T-helper 2 cell treated with Interferon-gamma antibody and Interleukin-4, amounts not matched to agents 100 ng/mL and 5 ng/mL, for 36 hours (primary cell): ENCODE data around the gene RBM4B. TPM values are rescaled to one million over a fixed set of nuclear protein-coding genes. Genes with fewer than 3 reads are reported as not detected.

Experiments
- intact Hi-C: fragments of 100-400 bp; cut with micrococcal nuclease; formaldehyde crosslinking; loops from one replicate; pipeline ENCODE4 v1.15.1; 2023
- total RNA-seq: library from RNA; stranded (reverse); gene quantifications from 2 replicates; pipeline ENCODE4 v1.2.3, GENCODE V29; 2022

Gene RBM4B
- total RNA-seq, 1 donor from 2014 or later = 20.2 TPM

DNA sequence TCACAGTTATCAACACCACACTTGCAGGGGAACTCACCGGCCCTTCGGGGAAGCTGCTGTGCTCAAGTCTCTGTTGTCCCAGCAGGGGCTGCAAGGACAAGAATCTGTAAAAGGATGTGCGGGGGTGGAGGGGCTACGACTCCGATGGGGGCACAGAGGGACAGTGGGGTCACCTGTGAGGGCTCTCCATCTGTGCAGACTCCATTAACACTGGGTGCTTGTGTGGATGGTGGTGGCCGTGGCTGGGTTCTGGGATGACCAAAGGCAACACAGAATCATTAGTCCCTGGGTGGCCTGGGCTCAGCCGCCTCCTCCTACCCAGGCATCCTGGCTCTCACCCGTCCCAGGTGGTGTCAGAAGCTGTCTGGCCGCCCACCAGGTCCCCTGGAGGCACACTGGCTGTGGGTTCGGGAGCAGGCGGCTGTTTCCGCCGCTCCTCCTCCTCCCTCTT, 10.2 kb upstream of the RBM4B start:
- intact Hi-C loops = no loop called here

DNA sequence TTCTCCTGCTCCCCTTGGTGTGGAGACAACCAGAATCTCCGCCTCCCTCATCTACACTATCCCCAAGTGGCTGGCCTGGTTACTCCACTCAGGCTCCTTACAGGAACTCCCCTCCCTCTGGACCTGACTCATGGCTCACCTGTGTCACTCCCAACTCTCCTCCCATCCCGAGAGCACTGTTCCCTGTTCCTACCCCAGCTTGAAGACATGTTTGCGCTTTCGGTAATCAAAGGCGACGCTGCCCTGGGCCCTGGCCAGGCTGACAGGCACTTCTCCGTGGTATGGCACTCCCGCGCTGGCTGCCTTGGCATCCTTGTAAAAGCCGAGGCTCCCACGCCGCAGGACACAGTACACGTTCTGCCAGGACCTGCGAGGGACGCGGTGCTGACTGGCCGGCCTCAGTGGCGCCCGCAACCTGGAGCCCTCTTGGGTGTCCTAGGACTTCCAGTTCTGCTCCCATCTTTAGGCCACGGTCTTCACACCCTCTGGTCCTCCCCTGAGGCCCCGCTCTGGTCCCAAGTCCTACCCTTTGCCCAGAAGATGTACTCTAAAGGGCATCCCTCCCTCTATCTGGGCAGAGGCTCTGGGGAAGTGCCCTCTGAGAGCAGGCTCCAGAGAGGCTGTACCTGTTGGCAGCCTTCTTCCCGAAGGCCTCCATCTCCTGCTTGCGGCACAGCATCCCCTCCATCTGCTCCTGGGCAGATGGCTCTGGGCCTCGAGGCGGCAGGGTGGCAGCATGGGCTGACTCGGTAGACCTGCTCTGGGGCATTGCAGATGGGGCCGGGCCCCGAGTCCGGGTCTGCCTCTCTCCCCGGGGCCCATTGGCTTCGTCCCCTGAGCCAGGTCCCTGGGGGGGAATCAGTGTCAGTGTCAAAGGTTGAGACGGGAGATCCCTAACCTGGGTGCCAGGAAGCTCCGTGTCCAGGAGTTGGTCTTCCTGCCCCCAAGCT, 9.4 kb upstream of the RBM4B start:
- intact Hi-C loops = no loop called here

DNA sequence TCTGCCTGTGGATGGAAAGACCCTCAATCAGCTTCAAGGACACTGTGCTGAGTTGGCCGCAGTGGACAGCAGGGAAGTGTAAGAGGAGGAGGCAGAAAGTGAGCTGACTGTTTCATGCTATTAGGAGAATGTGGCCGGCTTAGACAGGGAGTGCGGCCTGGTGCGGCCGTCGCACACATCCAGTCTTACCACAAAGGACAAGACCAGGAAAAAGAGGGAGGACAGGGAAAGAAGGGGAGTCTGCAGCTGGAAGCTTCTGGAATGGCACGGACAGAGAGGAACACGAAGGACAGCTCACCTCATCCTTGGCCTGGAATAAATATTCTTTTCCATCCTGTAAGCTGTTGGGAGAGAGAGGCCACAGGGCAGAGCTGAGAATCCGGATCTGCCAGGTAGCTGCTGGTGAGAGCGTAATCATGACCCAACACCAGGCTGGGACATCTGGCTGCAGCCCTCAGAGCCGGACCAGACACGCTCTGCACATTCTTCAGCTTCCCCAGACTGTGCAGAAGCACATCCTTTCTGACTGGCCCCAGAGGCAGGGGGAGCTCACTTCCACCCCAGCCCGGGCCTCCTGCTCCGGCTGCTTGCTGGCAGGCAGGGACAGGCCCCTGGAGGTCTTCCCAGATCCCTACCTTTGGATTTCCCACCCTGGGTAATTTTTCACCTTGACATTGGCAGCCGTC, 8.6 kb upstream of the RBM4B start:
- intact Hi-C loops = no loop called here

DNA sequence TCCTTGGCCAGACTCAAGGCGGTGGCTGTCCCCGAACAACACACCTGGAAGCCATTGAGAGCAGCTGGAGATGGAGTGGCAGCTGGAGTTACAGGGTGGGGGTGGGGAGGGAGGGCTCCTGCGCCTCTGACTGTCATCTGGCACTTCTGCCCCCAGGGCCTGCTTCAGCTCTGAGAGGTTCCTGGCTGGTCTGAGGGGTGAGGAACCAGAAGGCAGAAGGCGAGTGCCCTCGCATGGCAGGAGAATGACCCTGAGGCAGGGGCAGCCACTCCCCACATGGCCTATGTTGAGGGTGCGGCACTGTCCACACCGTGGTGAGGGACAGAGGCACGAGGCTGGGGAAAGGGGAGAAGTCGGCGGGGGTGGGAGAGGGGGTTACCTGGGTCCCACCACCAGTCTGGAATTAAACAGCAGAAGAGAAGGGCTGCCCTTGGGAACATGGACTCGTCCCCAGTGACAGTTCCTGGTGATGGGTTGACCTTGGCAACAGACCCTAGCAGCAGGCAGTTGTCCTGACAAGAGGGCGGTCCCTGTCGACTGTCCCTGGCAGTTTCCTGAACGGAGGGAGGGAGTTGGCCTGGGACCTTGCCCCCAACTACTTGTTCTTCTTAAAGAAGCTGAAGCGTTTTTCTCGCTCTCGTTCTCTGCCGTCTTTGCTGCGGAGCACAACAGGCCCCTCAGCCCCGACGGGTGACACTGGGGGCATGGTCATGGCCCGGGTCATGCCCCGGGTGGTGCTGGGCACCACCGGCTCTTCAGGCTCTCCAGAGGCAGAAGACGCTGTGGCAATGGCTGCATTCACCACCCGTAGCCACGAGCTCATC, 7.8 kb upstream of the RBM4B start:
- intact Hi-C loops = no loop called here

DNA sequence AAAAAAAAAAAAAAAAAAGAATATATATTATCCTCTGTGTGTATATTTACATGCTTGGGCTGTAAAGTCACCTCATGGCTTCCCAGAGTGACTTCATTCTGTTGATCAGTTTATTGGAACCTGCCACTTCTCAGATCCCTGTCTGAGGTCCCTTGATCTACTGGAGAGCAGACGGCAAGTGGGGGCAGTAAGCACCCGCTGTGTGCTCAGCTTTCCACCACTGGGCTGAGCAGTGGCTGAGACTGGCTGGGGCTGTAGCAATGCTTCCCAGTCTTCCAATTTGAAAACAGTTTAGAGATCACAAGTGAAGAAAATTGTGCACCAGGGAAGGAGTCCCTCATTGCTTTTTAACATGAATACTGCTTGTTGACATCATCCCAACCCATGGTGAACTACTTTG, 6.9 kb upstream of the RBM4B start:
- intact Hi-C loops = no loop called here

DNA sequence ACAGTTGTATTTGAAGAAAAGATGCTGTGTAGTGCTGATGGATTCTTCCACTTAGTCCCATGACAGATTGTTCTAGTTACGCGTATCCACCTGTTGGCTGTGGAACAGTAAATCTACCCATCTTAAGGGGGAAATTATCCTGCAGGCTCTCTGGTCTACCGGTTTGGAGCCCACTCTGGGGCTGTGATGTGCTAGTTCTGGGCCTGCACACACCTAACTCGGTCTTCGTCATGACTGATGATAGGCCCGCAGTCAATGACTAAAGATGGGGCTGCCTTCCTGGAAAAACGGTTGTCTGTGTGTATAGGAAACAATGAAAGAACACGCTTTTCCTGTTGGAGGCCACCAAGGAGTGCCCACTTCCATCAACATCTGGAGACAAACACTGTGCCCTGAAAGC, 6.2 kb upstream of the RBM4B start:
- intact Hi-C loops = no loop called here

DNA sequence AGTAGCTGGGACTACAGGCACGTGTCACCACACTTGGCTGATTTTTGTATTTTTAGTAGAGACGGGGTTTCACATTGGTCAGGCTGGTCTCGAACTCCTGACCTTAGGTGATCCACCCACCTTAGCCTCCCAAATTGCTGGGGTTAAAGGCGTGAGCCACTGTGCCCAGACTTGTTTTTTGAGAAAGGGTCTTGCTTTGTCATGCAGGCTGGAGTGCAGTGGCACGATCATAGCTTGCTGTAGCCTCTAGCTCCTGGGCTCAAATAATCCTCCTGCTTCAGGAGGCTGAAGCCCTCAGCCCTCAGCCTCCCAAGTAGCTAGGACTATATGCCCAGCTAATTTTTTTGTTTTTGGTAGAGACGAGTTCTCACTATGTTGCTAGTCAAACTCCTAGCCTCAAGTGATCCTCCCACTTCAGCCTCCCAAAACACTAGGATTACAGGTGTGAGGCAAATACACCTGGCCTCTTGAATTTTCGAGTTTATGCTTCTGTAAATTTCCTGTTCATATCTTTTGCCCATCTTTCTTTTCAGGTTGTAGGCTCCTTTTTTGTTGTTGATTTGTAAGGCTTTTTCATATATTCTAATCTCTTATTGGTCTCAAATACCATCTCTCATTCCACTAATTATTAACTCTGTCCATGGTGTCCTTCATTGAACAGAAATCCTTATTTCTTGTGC, 3.4 kb upstream of the RBM4B start:
- intact Hi-C loops = no loop called here

DNA sequence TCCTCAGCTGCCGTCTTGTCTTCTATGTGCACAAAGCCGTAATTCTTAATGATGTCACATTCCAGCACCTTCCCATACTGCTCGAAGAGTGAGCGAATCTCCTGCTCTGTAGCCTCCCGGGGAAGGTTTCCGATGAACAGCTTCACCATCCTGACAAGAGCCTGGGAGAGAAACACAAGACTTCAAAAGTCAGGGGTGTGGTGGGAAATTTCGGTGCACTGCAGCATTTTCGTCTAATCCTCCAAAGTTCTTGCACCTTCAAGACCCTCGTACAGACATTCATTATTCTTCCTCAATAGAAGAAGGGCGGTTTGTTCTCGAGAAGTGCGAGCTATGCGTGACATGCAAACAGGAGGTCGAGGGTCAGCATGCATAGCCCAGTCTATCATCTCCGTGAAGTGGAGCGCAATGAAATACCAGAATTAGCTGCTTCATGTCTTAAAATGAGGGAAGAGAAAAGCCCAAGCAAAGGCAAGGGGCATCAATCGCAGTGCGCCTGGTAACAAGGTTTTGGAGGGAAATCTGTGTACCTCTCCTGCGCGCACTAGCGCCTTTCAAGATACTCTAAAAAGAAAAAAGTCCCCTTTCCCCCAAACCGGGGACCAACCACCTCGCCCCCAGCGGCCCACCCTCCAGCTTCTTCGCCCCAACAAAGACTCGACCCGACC, 622 bp downstream of the RBM4B start:
- intact Hi-C loops = loop anchor here (1.0 to 5.0 kb wide), 5 partner anchors 39 to 165 kb away; partner anchors contain the start of genes ACTN3, RBM14, RBM4 and RCE1

DNA sequence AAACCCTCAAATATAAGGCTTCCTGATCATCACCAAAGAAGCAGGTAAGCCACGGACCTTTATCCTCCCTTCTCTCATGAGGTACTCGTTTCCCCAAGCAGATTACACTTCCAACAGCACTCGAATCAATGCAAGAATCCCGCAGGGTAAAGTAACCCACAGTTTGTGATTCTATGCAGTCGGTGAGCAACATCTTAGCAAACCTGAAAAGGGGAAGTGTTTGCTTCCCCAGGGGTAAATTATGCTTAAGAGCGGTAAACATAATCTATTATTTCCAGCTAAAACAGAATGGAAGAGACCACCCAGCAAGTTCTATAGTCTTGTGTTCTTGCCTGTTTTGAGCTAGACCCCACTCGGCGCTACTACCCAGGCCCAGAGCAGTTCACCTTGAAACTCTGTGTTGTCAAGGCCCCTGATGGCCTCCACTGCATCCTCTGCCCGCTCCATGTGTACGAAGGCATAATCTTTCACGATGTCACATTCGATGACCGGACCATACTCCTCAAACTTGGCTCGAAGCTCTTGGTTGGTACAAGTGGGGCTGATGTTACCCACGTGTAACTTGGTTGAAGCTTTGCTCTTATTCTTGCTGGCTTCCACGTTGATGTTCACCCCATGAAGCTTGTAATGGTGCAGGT, 1.3 kb downstream of the RBM4B start:
- intact Hi-C loops = loop anchor here (5.0 kb wide), 1 partner anchor 166 kb away; the partner anchor contains the start of gene RCE1

DNA sequence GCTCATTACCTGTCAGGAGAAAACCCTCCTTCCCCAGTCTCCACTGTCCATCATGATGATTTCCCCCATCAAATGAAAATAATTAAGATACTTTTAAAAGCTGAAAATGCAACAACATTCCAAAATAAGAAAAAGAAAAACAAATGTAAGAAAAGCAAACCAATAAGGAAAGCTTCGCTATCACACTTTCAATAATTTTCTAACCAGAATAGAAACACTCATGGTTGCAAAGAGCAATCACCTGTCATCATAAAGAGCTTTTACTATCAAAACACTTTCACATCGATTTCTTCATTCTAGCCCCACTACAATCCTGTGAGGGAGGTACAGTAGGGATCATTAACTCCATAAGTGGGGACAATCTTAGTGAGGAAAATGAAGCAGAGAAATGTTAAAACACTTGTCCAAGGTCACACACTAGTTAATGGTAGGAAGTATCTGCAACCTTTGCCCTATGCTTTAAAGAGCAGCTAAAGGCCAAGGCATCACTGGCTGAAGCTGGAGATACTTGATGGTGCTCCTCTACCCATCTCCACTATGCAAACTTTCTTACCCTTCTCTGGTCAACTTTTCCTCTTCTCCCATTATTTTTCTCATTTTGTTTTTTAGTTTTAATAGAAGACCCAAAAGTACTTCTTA, 2.6 kb downstream of the RBM4B start:
- intact Hi-C loops = loop anchor here (5.0 kb wide), 1 partner anchor 167 kb away; the partner anchor contains the start of gene RCE1

DNA sequence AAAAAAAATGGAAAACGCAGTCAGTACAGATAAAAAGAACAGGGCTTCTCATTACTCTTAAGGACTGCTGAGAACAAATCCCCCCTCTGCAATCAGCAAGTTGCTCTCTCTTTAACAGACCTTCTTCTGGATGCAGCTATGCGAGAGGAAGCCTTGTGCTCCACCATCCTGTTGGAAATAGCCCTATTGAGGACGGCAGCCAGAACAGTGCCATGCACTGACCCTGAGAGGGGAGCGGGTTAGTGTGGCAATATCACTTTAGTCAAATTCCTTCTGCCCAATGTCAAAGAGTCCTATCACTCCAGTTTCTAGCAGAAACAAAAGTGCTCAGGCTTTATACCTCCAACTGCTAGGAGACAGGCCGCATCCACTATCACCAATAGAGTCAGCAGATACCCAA, 6.9 kb downstream of the RBM4B start:
- intact Hi-C loops = no loop called here

DNA sequence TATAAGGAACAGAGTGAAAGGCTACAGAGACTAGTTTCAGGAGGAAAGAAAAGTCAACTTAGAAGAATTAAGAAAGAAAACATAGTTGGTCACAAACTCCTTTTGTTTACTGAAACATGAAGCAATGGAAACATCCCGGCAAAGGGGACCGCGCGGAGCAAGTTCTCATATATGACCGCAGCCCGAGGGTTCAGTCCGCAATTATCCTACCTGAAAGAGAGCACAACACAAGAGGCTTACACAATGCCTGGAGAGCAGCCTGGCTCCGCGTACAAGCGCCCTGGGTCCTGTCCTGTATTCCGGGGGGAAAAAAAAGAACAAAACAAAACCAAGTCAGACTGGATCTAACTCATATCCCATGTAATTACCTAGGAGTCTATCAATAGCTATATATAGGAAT, 12.3 kb downstream of the RBM4B start:
- intact Hi-C loops = no loop called here

DNA sequence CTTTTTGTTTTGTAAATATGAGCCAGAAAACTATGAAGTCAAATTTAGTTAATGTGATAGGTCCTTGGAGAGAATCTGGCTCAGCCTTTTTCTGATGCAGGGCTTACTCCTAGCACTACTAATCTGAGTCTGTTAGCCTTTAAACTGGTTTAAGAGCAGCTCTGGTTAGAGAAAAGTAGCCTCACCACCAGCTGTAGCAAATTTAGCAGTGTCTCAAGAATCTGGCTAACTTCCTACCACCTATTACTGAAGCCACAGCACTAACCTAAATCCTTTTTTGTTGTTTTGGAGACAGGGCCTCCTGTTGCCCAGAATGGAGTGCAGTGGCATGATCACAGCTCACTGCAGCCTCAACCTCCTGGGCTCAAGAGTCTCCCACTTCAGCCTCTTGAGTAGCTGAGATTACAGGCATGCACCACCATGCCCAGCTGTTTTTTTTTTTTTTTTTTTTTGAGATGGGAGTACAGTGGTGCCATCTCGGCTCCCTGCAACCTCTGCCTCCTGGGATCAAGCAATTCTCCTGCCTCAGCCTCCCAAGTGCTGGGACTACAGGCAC, 13.9 kb downstream of the RBM4B start:
- intact Hi-C loops = no loop called here

DNA sequence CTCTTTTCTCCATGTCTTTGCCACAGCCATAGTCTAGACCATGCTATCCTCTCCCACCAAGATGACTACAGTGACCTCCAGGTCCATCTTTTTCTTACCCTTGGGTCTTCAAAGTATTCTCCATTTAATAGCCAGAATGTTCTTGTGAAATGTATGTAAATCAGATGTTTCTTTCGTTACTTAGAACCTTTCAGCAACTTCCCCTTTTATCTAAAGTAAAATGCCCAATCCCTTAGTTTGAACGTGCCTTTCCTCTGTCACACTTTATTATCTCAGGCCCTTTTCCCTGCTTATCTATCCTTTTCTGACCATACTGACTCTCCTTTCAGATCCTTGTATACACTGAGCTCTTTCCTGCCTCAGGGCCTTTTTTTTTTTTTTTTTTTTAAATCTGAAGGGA, 17.9 kb downstream of the RBM4B start:
- intact Hi-C loops = no loop called here

DNA sequence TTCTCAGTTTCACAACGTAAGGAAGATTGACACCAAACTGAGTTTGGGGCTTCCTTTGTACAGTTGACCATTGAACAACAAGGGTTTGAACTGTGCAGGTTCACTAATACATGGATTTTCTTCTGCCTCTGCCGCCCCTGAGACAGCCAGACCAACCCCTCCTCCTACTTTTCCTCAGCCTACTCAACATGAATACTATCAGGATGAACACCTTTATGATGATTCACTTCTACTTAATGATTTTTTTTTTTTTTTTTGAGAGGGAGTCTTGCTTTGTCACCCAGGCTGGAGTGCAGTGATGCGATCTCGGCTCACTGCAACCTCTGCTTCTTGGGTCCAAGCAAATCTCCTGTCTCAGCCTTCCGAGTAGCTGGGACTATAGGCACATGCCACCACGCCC, 24.6 kb downstream of the RBM4B start:
- intact Hi-C loops = no loop called here

DNA sequence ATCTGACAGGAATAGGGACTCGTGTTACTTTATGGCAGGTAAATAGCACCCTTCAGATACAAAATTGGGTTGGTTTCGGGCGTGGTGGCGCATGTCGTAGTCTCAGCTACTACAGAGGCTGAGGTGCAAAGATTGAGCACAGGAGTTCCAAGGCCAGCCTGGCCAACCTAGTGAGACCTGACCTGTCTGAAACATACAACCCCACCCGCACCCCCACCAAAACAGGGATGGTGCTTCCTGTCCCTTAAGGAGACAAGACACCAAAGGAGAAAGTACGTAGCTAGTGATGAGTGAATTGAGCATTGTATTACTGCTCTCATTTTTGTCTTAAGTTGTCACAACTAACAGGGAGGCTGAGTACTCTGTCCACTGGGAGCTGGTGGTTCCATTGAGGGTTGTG, 25.0 kb downstream of the RBM4B start:
- intact Hi-C loops = no loop called here

DNA sequence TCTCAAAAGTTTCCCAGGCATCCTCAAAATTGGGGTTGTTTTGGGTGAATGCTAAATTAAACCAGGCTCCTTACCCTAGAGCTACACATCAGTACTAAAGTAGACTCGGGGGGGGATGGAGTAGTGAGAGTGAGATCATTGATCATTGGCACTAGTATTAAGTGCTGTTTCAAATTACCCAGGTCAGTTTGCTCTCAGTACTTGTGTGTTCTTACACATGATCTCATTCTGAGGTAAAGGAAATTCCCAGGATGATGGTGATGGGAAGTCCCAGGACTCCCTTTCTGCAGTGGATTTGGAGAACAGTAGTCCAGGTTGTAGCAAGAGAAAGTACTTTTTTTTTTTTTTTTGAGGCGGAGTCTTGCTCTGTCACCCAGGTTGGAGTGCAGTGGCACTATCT, 26.7 kb downstream of the RBM4B start:
- intact Hi-C loops = no loop called here

DNA sequence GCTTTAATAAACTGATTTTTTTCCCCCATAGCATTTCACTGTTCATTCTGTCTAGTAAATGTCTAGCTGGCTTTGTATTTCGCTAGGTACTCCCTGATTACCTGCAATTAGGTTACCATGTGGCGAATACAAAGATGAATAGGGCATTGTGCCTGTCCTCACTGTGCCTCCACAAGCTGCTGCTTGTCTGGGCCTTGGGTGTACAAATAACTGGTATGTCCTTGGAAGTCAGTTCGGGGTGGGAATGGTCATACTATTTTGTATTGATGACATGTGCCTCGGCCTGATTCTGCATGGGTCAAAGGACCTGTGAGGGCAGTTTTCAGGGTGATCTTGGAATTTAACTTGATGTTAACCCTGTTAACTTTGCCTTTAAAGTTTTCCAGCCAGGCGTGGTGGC, 27.8 kb downstream of the RBM4B start:
- intact Hi-C loops = no loop called here

DNA sequence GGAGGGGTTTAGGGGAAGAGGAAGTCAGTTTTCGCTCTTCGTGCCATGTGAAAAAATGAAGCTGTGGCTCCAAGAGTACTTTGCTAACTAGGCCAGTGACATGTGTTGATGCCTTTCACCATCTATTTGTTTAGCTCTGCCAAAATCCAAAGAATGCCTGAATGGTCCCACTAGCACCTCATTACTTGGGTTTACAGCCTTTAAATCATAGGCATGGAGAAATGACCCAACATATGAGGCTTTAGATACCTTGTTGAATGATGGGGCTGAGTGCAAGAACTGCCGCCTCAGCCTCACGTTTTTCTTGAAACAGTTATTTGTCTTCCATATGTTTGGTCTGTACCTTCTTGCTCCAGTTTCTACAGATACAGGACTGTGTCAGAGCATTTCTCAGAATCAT, 30.9 kb downstream of the RBM4B start:
- intact Hi-C loops = no loop called here
